Measurements from ENCODE around the gene NTRK2. TPM values are rescaled to one million over a fixed set of nuclear protein-coding genes. Genes with fewer than 3 reads are reported as not detected.

The NTRK2 gene
- total RNA-seq, 1 experiment from 2014 or later, result 0.06 TPM

- Histone ChIP-seq H3K27me3 (replicated peaks; ENCODE audit: insufficient read depth, low read depth, low read length, poor library complexity) (no peaks in the 10 kb centered on the region), H3K36me3 (ENCODE audit: insufficient read depth, low read length, poor library complexity, severe bottlenecking) (no peaks in the 10 kb centered on the region), H3K9me3 (ENCODE audit: low read depth, low read length, poor library complexity, severe bottlenecking) (no peaks in the 10 kb centered on the region), H3K4me1 (ENCODE audit: insufficient read depth, low read length, poor library complexity, severe bottlenecking) (peaks cover 5% of the 10 kb centered on the region), H3K4me3 (ENCODE audit: low read depth, low read length, poor library complexity, severe bottlenecking) (no peak overlapping the region), H3K27ac (ENCODE audit: low read depth, low read length, poor library complexity, severe bottlenecking) (no peak overlapping the region)
- intact Hi-C loops (cut with micrococcal nuclease; ENCODE audit: unreplicated experiment), result no loop called here
- CTCF ChIA-PET, result no interaction called here
- DNase-seq (ENCODE audit: low spot score), result no peak
- TF ChIP-seq, protein P1, sequence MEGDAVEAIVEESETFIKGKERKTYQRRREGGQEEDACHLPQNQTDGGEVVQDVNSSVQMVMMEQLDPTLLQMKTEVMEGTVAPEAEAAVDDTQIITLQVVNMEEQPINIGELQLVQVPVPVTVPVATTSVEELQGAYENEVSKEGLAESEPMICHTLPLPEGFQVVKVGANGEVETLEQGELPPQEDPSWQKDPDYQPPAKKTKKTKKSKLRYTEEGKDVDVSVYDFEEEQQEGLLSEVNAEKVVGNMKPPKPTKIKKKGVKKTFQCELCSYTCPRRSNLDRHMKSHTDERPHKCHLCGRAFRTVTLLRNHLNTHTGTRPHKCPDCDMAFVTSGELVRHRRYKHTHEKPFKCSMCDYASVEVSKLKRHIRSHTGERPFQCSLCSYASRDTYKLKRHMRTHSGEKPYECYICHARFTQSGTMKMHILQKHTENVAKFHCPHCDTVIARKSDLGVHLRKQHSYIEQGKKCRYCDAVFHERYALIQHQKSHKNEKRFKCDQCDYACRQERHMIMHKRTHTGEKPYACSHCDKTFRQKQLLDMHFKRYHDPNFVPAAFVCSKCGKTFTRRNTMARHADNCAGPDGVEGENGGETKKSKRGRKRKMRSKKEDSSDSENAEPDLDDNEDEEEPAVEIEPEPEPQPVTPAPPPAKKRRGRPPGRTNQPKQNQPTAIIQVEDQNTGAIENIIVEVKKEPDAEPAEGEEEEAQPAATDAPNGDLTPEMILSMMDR (conservative IDR thresholded peaks at IDR 0.05; ENCODE audit: low read depth, low read length), result no peak
- no peak for TF ChIP-seq EZH2 (IDR thresholded peaks at IDR 0.05; ENCODE audit: borderline replicate concordance, low read depth, low read length, poor library complexity, severe bottlenecking)
- POLR2A ChIA-PET (ENCODE audit: low non-redundant PET), result no interaction called here
- no TSS peak for BruUV-seq (replicated peaks)
Observed at GRCh38 chr9:84821431-84821830, 151.9 kb downstream of the NTRK2 start.

DNA sequence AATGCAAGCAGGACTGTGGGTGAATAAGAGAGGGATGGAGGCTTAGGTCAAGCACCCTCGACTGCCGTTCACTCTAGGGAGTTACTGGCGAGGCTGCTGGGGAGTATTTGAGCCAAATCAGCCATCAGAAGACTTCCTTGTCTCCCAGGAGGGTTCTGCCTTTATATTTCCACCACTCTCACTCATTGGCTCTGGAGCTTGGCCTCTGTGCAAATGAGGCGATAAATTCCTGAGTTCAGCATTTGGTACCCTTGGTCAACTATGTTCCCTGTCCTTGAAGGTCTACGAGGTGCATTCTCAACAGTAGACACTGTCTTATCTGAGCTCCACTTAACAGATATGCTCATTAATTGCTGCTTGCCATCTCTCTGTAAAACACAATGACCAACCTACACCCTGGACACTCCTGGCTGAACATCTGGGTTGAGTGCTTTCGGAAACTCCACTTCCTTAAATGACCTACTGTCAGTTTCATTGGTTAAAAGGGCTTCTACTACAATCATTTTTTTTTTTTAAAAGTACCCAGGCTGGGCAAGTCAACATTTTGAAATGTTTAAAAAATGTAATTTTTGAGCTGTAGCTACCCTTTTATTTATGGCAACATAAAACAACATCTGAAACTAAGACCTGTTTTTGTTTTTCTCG lies 153.2 kb downstream of the NTRK2 start:
- TF ChIP-seq EZH2 (IDR thresholded peaks at IDR 0.05; ENCODE audit: borderline replicate concordance, low read depth, low read length, poor library complexity, severe bottlenecking), result no peak
- TF ChIP-seq, protein P1 (conservative IDR thresholded peaks at IDR 0.05; ENCODE audit: low read depth, low read length), result no peak
- no peak overlapping the region for H3K27ac ChIP-seq (ENCODE audit: low read depth, low read length, poor library complexity, severe bottlenecking)
- peaks cover 5% of the 10 kb centered on the region for H3K4me1 ChIP-seq (ENCODE audit: insufficient read depth, low read length, poor library complexity, severe bottlenecking)
- POLR2A ChIA-PET (ENCODE audit: low non-redundant PET), result no interaction called here
- no peaks in the 10 kb centered on the region for H3K36me3 ChIP-seq (ENCODE audit: insufficient read depth, low read length, poor library complexity, severe bottlenecking)
- intact Hi-C loops (cut with micrococcal nuclease; ENCODE audit: unreplicated experiment), result no loop called here
- H3K4me3 ChIP-seq (ENCODE audit: low read depth, low read length, poor library complexity, severe bottlenecking), result no peak overlapping the region
- CTCF ChIA-PET, result no interaction called here
- H3K27me3 ChIP-seq (replicated peaks; ENCODE audit: insufficient read depth, low read depth, low read length, poor library complexity), result no peaks in the 10 kb centered on the region
- no peaks in the 10 kb centered on the region for H3K9me3 ChIP-seq (ENCODE audit: low read depth, low read length, poor library complexity, severe bottlenecking)
- BruUV-seq (replicated peaks), result no TSS peak
- DNase-seq (ENCODE audit: low spot score), result no peak

DNA sequence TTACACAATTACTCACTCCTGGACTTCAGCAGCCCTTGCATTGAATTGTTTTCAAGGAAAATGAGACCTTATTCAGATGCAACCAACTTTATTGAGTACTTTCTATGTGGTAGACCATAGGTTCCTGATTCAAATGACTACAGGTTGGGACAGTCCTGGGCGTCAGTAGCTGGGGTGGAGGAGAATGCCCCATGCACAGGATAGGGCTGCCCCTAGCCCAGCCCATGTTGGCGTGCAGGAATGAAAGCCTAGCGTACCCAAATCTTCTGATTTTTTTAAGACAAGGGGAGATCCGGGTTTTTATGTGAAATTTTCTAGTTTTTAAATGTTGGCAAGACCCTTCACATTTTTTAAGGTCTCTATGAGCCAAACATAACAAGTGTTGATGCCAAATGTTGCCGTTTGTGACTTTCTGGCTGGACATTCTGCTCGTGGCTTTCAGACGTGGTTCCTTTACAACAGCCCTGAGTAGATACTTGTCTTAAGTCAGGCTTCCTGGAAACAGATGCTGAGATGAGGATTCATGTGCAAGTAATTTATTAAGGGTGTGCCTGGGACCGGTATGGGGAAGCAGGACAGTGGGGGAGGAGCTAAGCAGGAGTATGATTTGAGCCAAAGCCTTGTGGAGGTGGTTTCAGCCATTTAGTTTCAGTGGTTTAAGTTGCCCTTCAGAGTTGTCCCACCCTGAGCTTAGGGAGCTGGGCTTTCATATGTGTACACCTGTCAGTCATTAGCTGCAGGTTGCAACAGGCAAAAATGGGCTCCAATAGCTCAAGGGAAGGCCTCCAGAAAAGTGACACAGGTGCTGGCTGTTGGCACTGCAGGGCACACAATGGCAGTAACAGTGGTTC lies 154.1 kb downstream of the NTRK2 start:
- Histone ChIP-seq H3K27ac (ENCODE audit: low read depth, low read length, poor library complexity, severe bottlenecking) (no peak overlapping the region), H3K27me3 (replicated peaks; ENCODE audit: insufficient read depth, low read depth, low read length, poor library complexity) (no peaks in the 10 kb centered on the region), H3K4me3 (ENCODE audit: low read depth, low read length, poor library complexity, severe bottlenecking) (no peak overlapping the region), H3K9me3 (ENCODE audit: low read depth, low read length, poor library complexity, severe bottlenecking) (no peaks in the 10 kb centered on the region), H3K36me3 (ENCODE audit: insufficient read depth, low read length, poor library complexity, severe bottlenecking) (no peaks in the 10 kb centered on the region), H3K4me1 (ENCODE audit: insufficient read depth, low read length, poor library complexity, severe bottlenecking) (peaks cover 5% of the 10 kb centered on the region)
- DNase-seq (ENCODE audit: low spot score), result no peak
- CTCF ChIA-PET, result no interaction called here
- intact Hi-C loops (cut with micrococcal nuclease; ENCODE audit: unreplicated experiment), result no loop called here
- no TSS peak for BruUV-seq (replicated peaks)
- TF ChIP-seq, protein P1 (conservative IDR thresholded peaks at IDR 0.05; ENCODE audit: low read depth, low read length), result no peak
- no peak for TF ChIP-seq EZH2 (IDR thresholded peaks at IDR 0.05; ENCODE audit: borderline replicate concordance, low read depth, low read length, poor library complexity, severe bottlenecking)
- POLR2A ChIA-PET (ENCODE audit: low non-redundant PET), result no interaction called here

All from A673 (cell line).